Mucosa of rectum (tissue), 2 donors: ENCODE data around the gene TNIP2.
"Not testable (repeated sequence)": the region's sequence is repeated elsewhere in the genome, so short reads cannot be mapped to it uniquely, and the experiment has no call there.

Source experiments
- H3K27ac ChIP-seq, 2 donors: one replicate each; pipeline ENCODE4 v1.7.0; 2013; ENCODE audit warnings: inconsistent platforms in 2 of 2, low read depth in 2 of 2, low read length in 2 of 2
- H3K27me3 ChIP-seq, 2 donors: one replicate each; pipeline ENCODE4 v1.7.0; 2013; ENCODE audit warnings: low read length in 2 of 2; ENCODE audit not compliant: control insufficient read depth in 2 of 2, insufficient read depth in 2 of 2
- H3K36me3 ChIP-seq, 2 donors: one replicate each; pipeline ENCODE4 v1.7.0; 2013; ENCODE audit warnings: low read length in 2 of 2; ENCODE audit not compliant: control insufficient read depth in 2 of 2, insufficient read depth in 2 of 2
- H3K4me1 ChIP-seq, 2 donors: one replicate each; pipeline ENCODE4 v1.7.0; 2013; ENCODE audit warnings: low read length in 2 of 2, mild to moderate bottlenecking in 1 of 2; ENCODE audit not compliant: control insufficient read depth in 2 of 2, insufficient read depth in 2 of 2
- H3K4me3 ChIP-seq, 2 donors: one replicate each; pipeline ENCODE4 v1.7.0; 2013; ENCODE audit warnings: low read length in 2 of 2
- H3K9ac ChIP-seq, 2 donors: one replicate each; pipeline ENCODE4 v1.7.0; 2013; ENCODE audit warnings: low read length in 2 of 2, low read depth in 1 of 2, mild to moderate bottlenecking in 1 of 2
- H3K9me3 ChIP-seq, 2 donors: one replicate each; pipeline ENCODE4 v1.7.0; 2013; ENCODE audit warnings: low read length in 2 of 2; ENCODE audit not compliant: control insufficient read depth in 2 of 2
- donor health status: healthy.
- donor health status: Normal muscosa, but diverticular disease.

TNIP2 gene

DNA sequence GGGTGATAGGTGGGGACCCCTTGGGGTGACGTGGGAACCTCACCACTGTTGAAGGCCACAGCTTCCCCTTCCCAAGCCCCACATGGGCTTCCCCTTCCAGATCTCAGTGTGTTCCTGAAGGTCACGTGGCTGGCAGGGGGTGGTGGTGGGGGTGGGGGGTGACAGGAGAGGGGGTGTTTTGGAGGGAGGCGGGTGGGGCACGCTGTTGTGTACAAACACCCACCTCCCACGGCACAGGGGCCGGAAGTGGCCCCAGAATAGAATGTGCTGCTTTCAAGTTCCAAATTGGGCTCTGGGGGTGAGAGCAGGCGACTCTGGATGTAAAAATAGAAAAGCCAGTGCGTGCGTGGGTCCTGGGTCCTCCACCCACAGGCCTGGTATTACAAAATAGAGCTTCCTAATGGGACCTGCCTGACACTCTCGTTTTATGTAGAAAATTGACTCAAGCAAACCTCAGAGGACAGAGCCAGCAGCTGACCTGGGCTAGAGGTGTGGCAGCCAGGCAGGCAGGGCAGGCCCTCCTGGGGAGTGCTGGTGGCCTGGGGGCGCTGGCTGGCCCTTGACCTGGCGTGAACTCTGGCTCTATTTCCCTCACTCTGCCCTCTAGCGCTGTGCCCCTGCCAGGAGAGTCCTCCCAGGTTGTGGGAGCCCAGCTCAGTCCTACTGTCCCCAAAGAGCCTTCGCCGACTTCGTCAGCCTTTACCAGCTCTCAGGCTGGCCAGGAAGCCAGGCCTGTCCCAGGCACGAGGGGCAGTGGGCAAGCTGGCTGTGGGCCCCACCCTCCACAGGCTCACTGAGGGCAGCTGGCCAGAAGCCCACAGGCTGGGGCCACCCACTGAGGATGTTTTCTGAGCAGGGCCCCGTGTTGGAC is 31.3 kb upstream of the TNIP2 start:
- Histone ChIP-seq H3K4me1 (peaks cover 10 to 18% of the 10 kb centered on the region in 2 donors), H3K36me3 (no peaks in the 10 kb centered on the region), H3K4me3 (no peak overlapping the region), H3K9ac (peak overlapping the region; percentile 16 to 41), H3K27ac (peak overlapping the region; percentile 68 to 69), H3K27me3 (no peaks in the 10 kb centered on the region), H3K9me3 (no peaks in the 10 kb centered on the region)

DNA sequence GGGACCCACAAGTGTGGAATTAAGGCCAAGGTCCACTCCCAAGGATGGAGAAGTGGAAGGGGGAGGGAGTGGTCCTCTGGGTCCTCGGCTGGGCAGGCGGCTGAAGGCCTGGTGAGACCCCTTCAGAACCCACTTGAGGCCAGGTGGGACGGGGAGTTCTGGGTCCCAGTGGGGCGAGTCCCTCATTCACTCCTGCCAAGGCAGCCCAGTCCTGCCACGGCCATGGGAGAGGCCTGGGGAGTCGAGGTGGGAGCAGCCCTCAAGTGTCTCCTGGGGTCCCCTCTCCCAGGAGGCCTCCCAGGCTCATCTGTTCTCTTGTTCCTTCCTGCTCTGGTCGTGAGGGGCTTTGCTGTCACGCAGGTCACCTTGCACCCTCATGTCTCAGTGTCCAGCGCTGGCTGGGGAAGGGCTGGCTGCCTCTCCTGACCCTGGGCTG is 30.7 kb upstream of the TNIP2 start:
- H3K36me3 ChIP-seq: no peaks in the 10 kb centered on the region
- peaks cover 10 to 17% of the 10 kb centered on the region in 2 donors for H3K4me1 ChIP-seq
- no peak overlapping the region for H3K9ac ChIP-seq
- no peaks in the 10 kb centered on the region for H3K27me3 ChIP-seq
- no peaks in the 10 kb centered on the region for H3K9me3 ChIP-seq
- H3K4me3 ChIP-seq: no peak overlapping the region
- H3K27ac ChIP-seq: peak overlapping the region; percentile 17 to 52

DNA sequence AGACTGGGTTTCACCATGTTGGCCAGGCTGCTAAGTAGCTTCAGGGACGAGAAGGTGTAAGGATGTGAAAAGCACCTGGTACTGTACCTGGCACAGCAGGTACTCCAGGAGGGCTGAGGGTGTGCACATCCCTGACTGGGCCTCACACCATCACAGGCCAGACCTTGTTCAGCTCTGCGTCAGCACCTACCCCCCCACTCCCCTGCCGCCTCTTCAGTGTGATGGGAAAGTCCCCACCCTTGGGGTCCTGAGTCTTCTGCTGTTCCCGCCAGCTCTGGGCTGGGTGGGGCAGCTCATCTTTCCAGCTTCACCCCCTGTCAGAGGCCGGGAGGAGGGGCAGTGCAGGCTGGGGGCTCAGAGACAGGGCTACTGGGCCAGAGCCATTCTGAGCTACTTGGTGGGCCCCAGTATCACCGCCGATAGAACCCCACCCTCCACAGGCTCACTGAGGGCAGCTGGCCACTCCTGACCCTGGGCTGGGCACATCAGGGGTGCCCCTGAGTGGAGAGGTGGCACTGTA is 30.1 kb upstream of the TNIP2 start:
- Histone ChIP-seq H3K9ac (peak overlapping the region in 1 of 2 donors; percentile 6), H3K4me1 (peaks cover 10 to 17% of the 10 kb centered on the region in 2 donors), H3K36me3 (no peaks in the 10 kb centered on the region), H3K27me3 (no peaks in the 10 kb centered on the region), H3K4me3 (no peak overlapping the region), H3K9me3 (no peaks in the 10 kb centered on the region), H3K27ac (peak overlapping the region in 1 of 2 donors; percentile 17)

DNA sequence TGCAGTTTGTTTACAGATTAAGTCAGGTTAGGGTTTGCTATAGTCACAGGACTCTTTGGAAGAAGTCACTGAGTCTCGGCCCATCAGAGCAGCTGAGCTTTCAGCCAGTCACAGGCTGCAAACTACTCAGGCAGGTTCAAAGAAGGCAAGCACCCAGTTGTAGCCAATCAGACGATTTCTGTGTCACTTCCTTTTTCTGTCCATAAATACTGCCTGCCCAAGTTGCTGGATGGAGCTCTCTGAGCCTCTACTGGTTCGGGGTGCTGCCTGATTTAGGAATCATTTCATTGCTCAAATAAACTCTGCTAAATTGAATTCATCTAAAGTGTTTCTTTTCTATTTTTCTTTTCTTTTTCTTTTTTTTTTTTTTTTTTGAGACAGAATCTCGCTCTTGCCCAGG is 29.5 kb upstream of the TNIP2 start:
- Histone ChIP-seq H3K27me3 (no peaks in the 10 kb centered on the region), H3K36me3 (no peaks in the 10 kb centered on the region), H3K27ac (no peak overlapping the region), H3K9ac (no peak overlapping the region), H3K4me1 (peaks cover 10 to 17% of the 10 kb centered on the region in 2 donors), H3K4me3 (no peak overlapping the region), H3K9me3 (no peaks in the 10 kb centered on the region)

GRCh38 chr4:2783790-2784189 is 27.7 kb upstream of the TNIP2 start:
- H3K27me3 ChIP-seq: no peaks in the 10 kb centered on the region
- H3K9me3 ChIP-seq: no peaks in the 10 kb centered on the region
- H3K4me1 ChIP-seq: peaks cover 10 to 17% of the 10 kb centered on the region in 2 donors
- H3K27ac ChIP-seq: no peak overlapping the region
- no peaks in the 10 kb centered on the region for H3K36me3 ChIP-seq
- H3K4me3 ChIP-seq: no peak overlapping the region
- no peak overlapping the region for H3K9ac ChIP-seq

DNA sequence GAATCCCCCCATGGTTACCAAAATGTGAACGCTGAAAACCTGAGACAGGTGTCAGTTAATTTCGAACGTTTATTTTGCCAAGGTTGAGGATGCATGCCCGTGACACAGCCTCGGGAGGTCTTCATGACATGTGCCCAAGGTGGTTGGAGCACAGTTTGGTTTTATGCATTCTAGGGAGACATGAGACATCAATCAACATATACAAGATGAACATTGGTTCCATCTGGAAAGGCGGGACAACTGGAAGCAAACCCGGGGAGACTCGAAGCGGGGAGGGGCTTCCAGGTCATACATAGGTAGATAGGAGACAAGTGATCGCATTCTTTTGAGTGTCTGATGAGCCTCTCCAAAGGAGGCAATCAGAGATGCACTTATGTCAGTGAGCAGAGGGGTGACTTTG is 25.8 kb upstream of the TNIP2 start:
- Histone ChIP-seq H3K9me3 (no peaks in the 10 kb centered on the region), H3K36me3 (no peaks in the 10 kb centered on the region), H3K9ac (no peak overlapping the region), H3K27me3 (no peaks in the 10 kb centered on the region), H3K4me1 (peaks cover 0 to 4% of the 10 kb centered on the region in 2 donors), H3K27ac (no peak overlapping the region), H3K4me3 (no peak overlapping the region)

- H3K4me1 ChIP-seq, H3K27ac ChIP-seq, H3K9ac ChIP-seq, H3K9me3 ChIP-seq, H3K4me3 ChIP-seq, H3K27me3 ChIP-seq, H3K36me3 ChIP-seq: not testable (repeated sequence)
Observed at GRCh38 chr4:2780643-2781042, 24.5 kb upstream of the TNIP2 start.

DNA sequence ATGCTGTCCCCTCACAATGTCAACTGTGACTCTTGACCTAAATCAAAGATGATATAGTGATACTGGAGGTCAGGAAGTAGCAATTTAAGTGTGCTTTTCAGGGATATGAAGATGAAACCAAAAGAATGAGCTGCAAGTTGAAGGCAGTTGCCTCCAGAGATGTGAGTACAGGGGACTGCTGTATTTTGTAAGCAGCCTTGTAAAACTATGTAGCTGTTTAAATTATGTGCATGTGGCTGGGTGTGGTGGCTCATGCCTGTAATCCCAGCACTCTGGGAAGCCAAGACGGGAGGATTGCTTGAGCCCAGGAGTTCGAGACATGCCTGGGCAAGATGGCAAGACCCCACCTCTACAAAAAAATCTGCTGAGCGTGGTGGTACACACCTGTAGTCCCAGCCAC is 15.1 kb upstream of the TNIP2 start:
- H3K9me3 ChIP-seq: no peaks in the 10 kb centered on the region
- no peaks in the 10 kb centered on the region for H3K27me3 ChIP-seq
- peaks cover 0 to 8% of the 10 kb centered on the region in 2 donors for H3K4me1 ChIP-seq
- H3K4me3 ChIP-seq: no peak overlapping the region
- peak overlapping the region in 1 of 2 donors; percentile 20 for H3K9ac ChIP-seq
- H3K36me3 ChIP-seq: no peaks in the 10 kb centered on the region
- peak overlapping the region in 1 of 2 donors; percentile 46 for H3K27ac ChIP-seq

DNA sequence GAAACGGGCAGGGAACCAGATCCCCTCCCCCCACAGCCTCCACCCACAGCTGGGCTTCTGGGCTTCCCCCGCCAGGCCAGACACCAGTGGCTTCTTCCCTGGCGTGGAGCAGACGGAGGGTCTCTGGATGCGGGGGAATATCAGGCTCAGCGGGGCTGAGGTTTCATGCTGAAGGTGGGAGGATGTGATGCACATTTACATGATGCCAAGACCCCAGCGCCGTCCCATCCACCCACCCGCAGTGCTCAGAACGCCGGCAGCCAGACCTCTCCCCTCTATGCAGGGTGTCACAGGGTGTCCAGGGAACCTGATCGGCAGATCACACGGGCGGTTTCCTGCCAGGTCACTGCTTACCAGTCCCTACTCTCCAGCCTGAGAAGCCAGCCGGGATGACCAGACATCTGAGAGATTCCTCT is 12.8 kb upstream of the TNIP2 start:
- Histone ChIP-seq H3K4me3 (no peak overlapping the region), H3K9ac (no peak overlapping the region), H3K36me3 (no peaks in the 10 kb centered on the region), H3K9me3 (no peaks in the 10 kb centered on the region), H3K4me1 (peaks cover 3 to 13% of the 10 kb centered on the region in 2 donors), H3K27me3 (no peaks in the 10 kb centered on the region), H3K27ac (no peak overlapping the region)

DNA sequence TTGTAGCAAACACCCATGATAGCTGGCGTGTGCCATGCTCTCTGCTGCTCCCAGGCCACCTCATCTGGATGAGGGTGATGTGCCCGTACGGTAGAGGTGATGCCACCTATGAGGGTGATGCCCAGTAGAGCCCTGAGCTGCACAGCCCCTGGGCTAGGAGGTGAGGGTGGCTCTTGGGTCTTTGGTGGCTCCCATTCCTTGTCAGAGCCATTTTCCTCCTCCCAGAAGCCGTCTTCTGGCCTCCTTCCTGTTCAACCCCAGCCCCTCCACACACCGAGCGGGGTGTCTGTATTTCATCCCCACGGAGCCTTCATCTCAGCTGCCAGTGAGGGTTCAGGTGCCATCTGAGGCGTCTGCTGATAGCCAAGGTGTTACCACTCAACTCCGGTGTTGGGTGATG is 12.0 kb upstream of the TNIP2 start:
- H3K27me3 ChIP-seq: no peaks in the 10 kb centered on the region
- H3K27ac ChIP-seq: no peak overlapping the region
- H3K9ac ChIP-seq: no peak overlapping the region
- no peaks in the 10 kb centered on the region for H3K9me3 ChIP-seq
- no peaks in the 10 kb centered on the region for H3K36me3 ChIP-seq
- no peak overlapping the region for H3K4me3 ChIP-seq
- peaks cover 5 to 18% of the 10 kb centered on the region in 2 donors for H3K4me1 ChIP-seq
